Hepatocyte (in vitro differentiated cells): ENCODE data around the gene PDPN. TPM values are rescaled to one million over a fixed set of nuclear protein-coding genes. Genes with fewer than 3 reads are reported as not detected.
A peak's percentile ranks its signal among the peaks of the same experiment; 100 is the strongest.

ENCODE experiments used
- DNase-seq: peaks from one replicate; pipeline ENCODE4 v3.0.0-alpha.2; 2016; ENCODE audit warnings: low spot score
- H2AFZ ChIP-seq: fragments of 200-600 bp; sonication (generic); 2 replicates; pipeline ENCODE4 v1.6.0; 2016; ENCODE audit warnings: antibody characterized with exemption, mild to moderate bottlenecking
- H3K27ac ChIP-seq: fragments of 200-600 bp; sonication (generic); 2 replicates; pipeline ENCODE4 v1.5.1; 2016; ENCODE audit warnings: mild to moderate bottlenecking
- H3K27me3 ChIP-seq: fragments of 200-600 bp; sonication (generic); 2 replicates; pipeline ENCODE4 v1.6.1; 2016
- H3K36me3 ChIP-seq: fragments of 200-600 bp; sonication (generic); replicated peaks from 2 replicates; pipeline ENCODE4 v1.5.1; 2016; ENCODE audit warnings: low read depth; ENCODE audit not compliant: insufficient read depth
- H3K4me1 ChIP-seq: fragments of 200-600 bp; sonication (generic); 2 replicates; pipeline ENCODE4 v1.5.1; 2016; ENCODE audit warnings: mild to moderate bottlenecking, moderate library complexity; ENCODE audit not compliant: insufficient read depth
- H3K4me2 ChIP-seq: fragments of 200-600 bp; sonication (generic); 2 replicates; pipeline ENCODE4 v1.6.0; 2016
- H3K4me3 ChIP-seq: fragments of 200-600 bp; sonication (generic); 2 replicates; pipeline ENCODE4 v1.5.1; 2016; ENCODE audit warnings: mild to moderate bottlenecking
- H3K79me2 ChIP-seq: fragments of 200-600 bp; sonication (generic); 2 replicates; pipeline ENCODE4 v1.6.0; 2017; ENCODE audit warnings: mild to moderate bottlenecking
- H3K9me2 ChIP-seq: fragments of 200-600 bp; sonication (generic); replicated peaks from 2 replicates; pipeline ENCODE4 v1.6.0; 2017; ENCODE audit warnings: mild to moderate bottlenecking; ENCODE audit not compliant: insufficient read depth
- H3K9me3 ChIP-seq: fragments of 200-600 bp; sonication (generic); 2 replicates; pipeline ENCODE4 v1.5.1; 2016; ENCODE audit warnings: low read depth, mild to moderate bottlenecking
- H4K20me1 ChIP-seq: fragments of 200-600 bp; sonication (generic); 2 replicates; pipeline ENCODE4 v1.6.0; 2016; ENCODE audit warnings: mild to moderate bottlenecking; ENCODE audit not compliant: insufficient read depth, poor library complexity, severe bottlenecking
- EZH2 ChIP-seq: fragments of 200-600 bp; sonication (generic); IDR thresholded peaks from 2 replicates; pipeline ENCODE4 v1.6.1; 2016; ENCODE audit warnings: antibody characterized with exemption, mild to moderate bottlenecking, borderline replicate concordance
- EZH2phosphoT487 ChIP-seq: fragments of 200-600 bp; sonication (generic); IDR thresholded peaks from one replicate; pipeline ENCODE4 v1.6.1; 2018; ENCODE audit warnings: antibody characterized with exemption, mild to moderate bottlenecking, low read depth, moderate library complexity; ENCODE audit not compliant: unreplicated experiment, severe bottlenecking
- WGBS: methylation state at CpG from one replicate; pipeline ENCODE4 v1.1.6; 2016; ENCODE audit warnings: low lambda C conversion rate; ENCODE audit errors: missing lambda C conversion rate; 5-methylcytosine and 5-hydroxymethylcytosine counted together
- polyA plus RNA-seq: library from polyadenylated mRNA; unstranded; fragments of >200 nt; fragmentation: Nextera tagmentation; extraction: Ambion mirVana; gene quantifications from 2 replicates; pipeline ENCODE4 v1.2.1, GENCODE V29; 2016
- total RNA-seq: library from RNA; depleted of rRNA; stranded (reverse); fragments of >200 nt; gene quantifications from 2 replicates; pipeline ENCODE4 v1.2.3, GENCODE V29; 2014
- TF ChIP-seq, protein P1 (sequence below): fragments of 200-600 bp; sonication (generic); IDR thresholded peaks from 2 replicates; pipeline ENCODE4 v1.5.1; 2016; ENCODE audit warnings: antibody characterized with exemption, mild to moderate bottlenecking; ENCODE audit not compliant: poor library complexity

Gene PDPN
- total and polyA plus RNA-seq, 2 experiments from 2014 or later = 305 to 478 TPM

DNA sequence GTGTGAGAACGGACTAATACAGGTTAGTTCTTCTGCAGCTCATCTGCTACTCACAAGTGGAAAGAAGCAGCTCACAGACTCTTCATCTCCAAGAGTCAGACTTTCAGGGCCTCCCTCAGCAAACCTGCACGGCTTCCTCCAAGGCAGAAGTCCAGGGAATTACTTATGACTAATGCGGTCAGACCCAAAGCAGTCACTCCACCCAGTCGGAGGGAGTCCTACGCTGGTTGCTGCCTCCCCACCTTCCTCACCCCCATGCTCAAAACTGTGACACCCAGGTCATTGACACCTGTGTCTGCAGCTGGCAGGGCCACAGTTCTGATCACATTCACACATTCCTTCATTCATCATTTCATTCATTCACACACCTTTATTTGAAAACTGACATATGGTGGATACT lies 77.9 kb downstream of the PDPN start:
- Histone ChIP-seq H2AFZ (no peak overlapping the region), H3K79me2 (no peaks in the 10 kb centered on the region), H4K20me1 (no peaks in the 10 kb centered on the region), H3K4me2 (no peak overlapping the region), H3K36me3 (no peaks in the 10 kb centered on the region), H3K4me1 (no peaks in the 10 kb centered on the region), H3K9me3 (no peaks in the 10 kb centered on the region), H3K4me3 (no peak overlapping the region), H3K27me3 (no peaks in the 10 kb centered on the region), H3K9me2 (no peaks in the 10 kb centered on the region), H3K27ac (peak overlapping the region; percentile 63)
- TF ChIP-seq EZH2phosphoT487 = no peak
- TF ChIP-seq, protein P1, sequence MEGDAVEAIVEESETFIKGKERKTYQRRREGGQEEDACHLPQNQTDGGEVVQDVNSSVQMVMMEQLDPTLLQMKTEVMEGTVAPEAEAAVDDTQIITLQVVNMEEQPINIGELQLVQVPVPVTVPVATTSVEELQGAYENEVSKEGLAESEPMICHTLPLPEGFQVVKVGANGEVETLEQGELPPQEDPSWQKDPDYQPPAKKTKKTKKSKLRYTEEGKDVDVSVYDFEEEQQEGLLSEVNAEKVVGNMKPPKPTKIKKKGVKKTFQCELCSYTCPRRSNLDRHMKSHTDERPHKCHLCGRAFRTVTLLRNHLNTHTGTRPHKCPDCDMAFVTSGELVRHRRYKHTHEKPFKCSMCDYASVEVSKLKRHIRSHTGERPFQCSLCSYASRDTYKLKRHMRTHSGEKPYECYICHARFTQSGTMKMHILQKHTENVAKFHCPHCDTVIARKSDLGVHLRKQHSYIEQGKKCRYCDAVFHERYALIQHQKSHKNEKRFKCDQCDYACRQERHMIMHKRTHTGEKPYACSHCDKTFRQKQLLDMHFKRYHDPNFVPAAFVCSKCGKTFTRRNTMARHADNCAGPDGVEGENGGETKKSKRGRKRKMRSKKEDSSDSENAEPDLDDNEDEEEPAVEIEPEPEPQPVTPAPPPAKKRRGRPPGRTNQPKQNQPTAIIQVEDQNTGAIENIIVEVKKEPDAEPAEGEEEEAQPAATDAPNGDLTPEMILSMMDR = no peak
- TF ChIP-seq EZH2 = no peak
- WGBS = 74% methylated on average over 5 of the region's 5 CpGs
- peak; percentile 29 for DNase-seq

DNA sequence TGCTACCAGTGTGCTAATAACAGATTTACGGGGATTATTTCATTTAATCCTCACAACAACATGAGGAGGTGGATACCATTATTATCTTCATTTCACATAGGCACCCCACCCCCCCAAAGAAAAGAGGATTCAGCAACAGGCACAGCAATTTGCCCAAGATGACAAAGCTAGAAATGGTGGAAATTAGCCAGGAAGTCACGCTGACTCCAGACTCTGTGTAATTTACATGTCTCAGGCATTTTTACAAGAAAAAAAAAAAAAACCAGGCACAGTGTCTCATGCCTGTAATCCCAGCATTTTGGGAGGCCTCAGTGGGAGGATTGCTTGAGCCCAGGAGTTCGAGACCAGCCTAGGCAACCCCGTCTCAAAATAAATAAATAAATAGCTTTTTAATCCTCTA lies 78.9 kb downstream of the PDPN start:
- H3K79me2 ChIP-seq = no peaks in the 10 kb centered on the region
- H3K27ac ChIP-seq = peak overlapping the region; percentile 63
- H3K36me3 ChIP-seq = no peaks in the 10 kb centered on the region
- no peaks in the 10 kb centered on the region for H3K9me2 ChIP-seq
- no peaks in the 10 kb centered on the region for H3K4me1 ChIP-seq
- TF ChIP-seq EZH2phosphoT487 = no peak
- TF ChIP-seq, protein P1 = no peak
- TF ChIP-seq EZH2 = no peak
- peak; percentile 51 for DNase-seq
- H4K20me1 ChIP-seq = no peaks in the 10 kb centered on the region
- H3K9me3 ChIP-seq = no peaks in the 10 kb centered on the region
- no peaks in the 10 kb centered on the region for H3K27me3 ChIP-seq
- 57% methylated on average over 4 of the region's 4 CpGs for WGBS
- no peak overlapping the region for H3K4me3 ChIP-seq
- no peak overlapping the region for H2AFZ ChIP-seq
- H3K4me2 ChIP-seq = no peak overlapping the region

DNA sequence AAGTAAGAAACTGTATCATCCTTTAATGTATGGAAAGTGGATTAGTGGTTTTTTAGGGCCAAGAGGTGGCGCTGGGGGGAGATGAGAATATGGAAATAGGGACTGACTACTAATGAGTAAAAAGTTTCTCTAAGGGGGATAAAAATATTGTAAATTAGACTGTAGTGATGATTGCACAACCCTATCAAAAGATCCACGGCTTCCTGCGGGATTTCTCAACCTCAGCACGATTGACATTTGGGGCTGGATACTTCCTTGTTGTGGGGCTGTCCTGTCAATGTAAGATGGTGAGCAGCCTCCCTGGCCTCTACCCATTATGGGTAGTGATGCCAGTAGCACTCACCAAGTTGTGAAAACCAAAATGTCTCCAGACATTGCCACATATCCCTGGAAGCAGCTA lies 80.3 kb downstream of the PDPN start:
- no peak overlapping the region for H2AFZ ChIP-seq

More for the DNA sequence above, 80.3 kb downstream of the PDPN start:
- Histone ChIP-seq H3K27ac (no peak overlapping the region), H3K4me3 (no peak overlapping the region), H3K9me3 (no peaks in the 10 kb centered on the region), H3K36me3 (no peaks in the 10 kb centered on the region), H3K4me1 (no peaks in the 10 kb centered on the region), H3K4me2 (no peak overlapping the region), H4K20me1 (no peaks in the 10 kb centered on the region), H3K27me3 (no peaks in the 10 kb centered on the region), H3K9me2 (no peaks in the 10 kb centered on the region), H3K79me2 (no peaks in the 10 kb centered on the region)
- no peak for DNase-seq
- 92% methylated on average over 4 of the region's 4 CpGs for WGBS
- TF ChIP-seq EZH2 (no peak), EZH2phosphoT487 (no peak)
- TF ChIP-seq, protein P1 = no peak
